Measurements from ENCODE around the gene FAM221B. TPM values are rescaled to one million over a fixed set of nuclear protein-coding genes. Genes with fewer than 3 reads are reported as not detected.

Gene FAM221B
- total and polyA plus RNA-seq, 9 donors: not detected

GRCh38 chr9:35854091-35854762, 25.7 kb upstream of the FAM221B start:
- WGBS, 3 donors: 79 to 87% (median 85%) methylated on average over 7 of the region's 7 CpGs
- Histone ChIP-seq H3K27me3 (no peaks in the 10 kb centered on the region), H3K36me3 (no peaks in the 10 kb centered on the region), H3K4me1 (ENCODE audit: insufficient read depth) (no peaks in the 10 kb centered on the region), H3K4me3 (no peak overlapping the region), H3K27ac (no peak overlapping the region), H3K9me3 (no peaks in the 10 kb centered on the region)
- TF ChIP-seq CTCF (IDR thresholded peaks at IDR 0.05) (no peak), POLR2A (IDR thresholded peaks at IDR 0.05) (no peak), EP300 (IDR thresholded peaks at IDR 0.05) (no peak)
- intact Hi-C loops (cut with DNase I): no loop called here
- DNase-seq: peak in 1 of 5 donors; percentile 4

GRCh38 chr9:35852876-35853865, 24.6 kb upstream of the FAM221B start:
- Histone ChIP-seq H3K4me3 (no peak overlapping the region), H3K27ac (no peak overlapping the region), H3K4me1 (ENCODE audit: insufficient read depth) (no peaks in the 10 kb centered on the region), H3K27me3 (no peaks in the 10 kb centered on the region), H3K9me3 (no peaks in the 10 kb centered on the region), H3K36me3 (no peaks in the 10 kb centered on the region)
- no peak for TF ChIP-seq CTCF (IDR thresholded peaks at IDR 0.05)
- intact Hi-C loops (cut with DNase I): no loop called here
- 85 to 92% (median 89%) methylated on average over 25 of the region's 25 CpGs for WGBS, 3 donors
- DNase-seq: peak in 1 of 5 donors; percentile 32

GRCh38 chr9:35852267-35852815, 23.8 kb upstream of the FAM221B start:
- no peaks in the 10 kb centered on the region for H3K9me3 ChIP-seq
- H3K4me1 ChIP-seq (ENCODE audit: insufficient read depth): no peaks in the 10 kb centered on the region
- intact Hi-C loops (cut with DNase I): no loop called here
- 87 to 93% (median 90%) methylated on average over 2 of the region's 2 CpGs for WGBS, 3 donors
- no peak overlapping the region for H3K27ac ChIP-seq
- no peaks in the 10 kb centered on the region for H3K36me3 ChIP-seq
- TF ChIP-seq CTCF (IDR thresholded peaks at IDR 0.05): no peak
- TF ChIP-seq EP300 (IDR thresholded peaks at IDR 0.05): no peak
- no peak for TF ChIP-seq POLR2A (IDR thresholded peaks at IDR 0.05)
- peak in 1 of 5 donors; percentile 7 for DNase-seq
- H3K27me3 ChIP-seq: no peaks in the 10 kb centered on the region
- H3K4me3 ChIP-seq: no peak overlapping the region

- TF ChIP-seq POLR2A (IDR thresholded peaks at IDR 0.05): no peak
- TF ChIP-seq CTCF (IDR thresholded peaks at IDR 0.05): no peak
- TF ChIP-seq EP300 (IDR thresholded peaks at IDR 0.05): no peak
- no peak overlapping the region for H3K4me3 ChIP-seq
- intact Hi-C loops (cut with DNase I): no loop called here
- no peaks in the 10 kb centered on the region for H3K36me3 ChIP-seq
- WGBS, 3 donors: 50 to 65% (median 54%) methylated on average over 4 of the region's 4 CpGs
- H3K27ac ChIP-seq: no peak overlapping the region
- DNase-seq: peak in 1 of 5 donors; percentile 3
- H3K27me3 ChIP-seq: no peaks in the 10 kb centered on the region
- peaks cover 1% of the 10 kb centered on the region for H3K4me1 ChIP-seq (ENCODE audit: insufficient read depth)
- H3K9me3 ChIP-seq: no peaks in the 10 kb centered on the region
Measured at GRCh38 chr9:35847792-35848572, 19.4 kb upstream of the FAM221B start.
